ENCODE measurements around the gene ARHGEF1.

DNA sequence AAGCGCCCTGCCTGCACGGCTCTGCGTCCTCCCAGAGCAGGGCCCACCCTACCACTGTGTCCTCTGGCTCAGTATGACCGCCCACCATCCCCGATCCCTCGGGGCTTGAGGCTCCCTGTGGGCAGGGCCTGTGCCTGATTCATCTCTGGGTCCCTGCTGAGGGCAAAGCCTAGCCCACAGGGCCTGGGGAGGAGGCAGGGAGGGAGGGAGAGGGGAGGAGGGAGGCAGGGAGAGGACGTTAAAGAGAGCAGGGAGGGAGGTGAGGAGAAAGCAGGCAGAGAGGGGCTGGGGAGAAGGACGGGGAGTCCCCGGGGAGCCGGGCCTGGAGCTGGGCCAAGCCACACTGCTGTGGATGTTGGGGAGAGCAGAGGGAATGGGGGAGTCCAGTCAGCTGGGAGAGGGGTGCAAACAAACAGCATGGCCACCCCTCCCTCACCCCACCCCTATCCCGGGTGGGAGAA, 49.3 kb downstream of the ARHGEF1 start:
- TF ChIP-seq, protein P1, sequence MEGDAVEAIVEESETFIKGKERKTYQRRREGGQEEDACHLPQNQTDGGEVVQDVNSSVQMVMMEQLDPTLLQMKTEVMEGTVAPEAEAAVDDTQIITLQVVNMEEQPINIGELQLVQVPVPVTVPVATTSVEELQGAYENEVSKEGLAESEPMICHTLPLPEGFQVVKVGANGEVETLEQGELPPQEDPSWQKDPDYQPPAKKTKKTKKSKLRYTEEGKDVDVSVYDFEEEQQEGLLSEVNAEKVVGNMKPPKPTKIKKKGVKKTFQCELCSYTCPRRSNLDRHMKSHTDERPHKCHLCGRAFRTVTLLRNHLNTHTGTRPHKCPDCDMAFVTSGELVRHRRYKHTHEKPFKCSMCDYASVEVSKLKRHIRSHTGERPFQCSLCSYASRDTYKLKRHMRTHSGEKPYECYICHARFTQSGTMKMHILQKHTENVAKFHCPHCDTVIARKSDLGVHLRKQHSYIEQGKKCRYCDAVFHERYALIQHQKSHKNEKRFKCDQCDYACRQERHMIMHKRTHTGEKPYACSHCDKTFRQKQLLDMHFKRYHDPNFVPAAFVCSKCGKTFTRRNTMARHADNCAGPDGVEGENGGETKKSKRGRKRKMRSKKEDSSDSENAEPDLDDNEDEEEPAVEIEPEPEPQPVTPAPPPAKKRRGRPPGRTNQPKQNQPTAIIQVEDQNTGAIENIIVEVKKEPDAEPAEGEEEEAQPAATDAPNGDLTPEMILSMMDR (IDR thresholded peaks at IDR 0.05): no peak
- no peak for TF ChIP-seq ZFX (IDR thresholded peaks at IDR 0.05; ENCODE audit: borderline replicate concordance)
